Stimulated activated memory B cell treated with anti-CD40 and anti-IgM and Interleukin-4, amounts not matched to agents 10 μg/mL and 1 μg/mL and 100 μg/mL, for 72 hours (primary cell): ENCODE data around the gene EVA1B.
A peak's percentile ranks its signal among the peaks of the same experiment; 100 is the strongest.

Source experiments
- ATAC-seq: fragments of 150-1000 bp; cut with Tn5 transposase; 2 replicates; pipeline ENCODE4 v1.10.0; 2021
- H3K27ac Mint-ChIP-seq: one replicate; pipeline ENCODE4 v1.8.0; 2022; ENCODE audit warnings: mild to moderate bottlenecking, mixed read lengths
- H3K27me3 Mint-ChIP-seq: one replicate; pipeline ENCODE4 v1.8.0; 2022; ENCODE audit warnings: mixed read lengths
- H3K36me3 Mint-ChIP-seq: one replicate; pipeline ENCODE4 v1.8.0; 2022; ENCODE audit warnings: mixed read lengths
- H3K4me1 Mint-ChIP-seq: one replicate; pipeline ENCODE4 v1.8.0; 2022; ENCODE audit warnings: mixed read lengths
- H3K4me3 Mint-ChIP-seq: one replicate; pipeline ENCODE4 v1.8.0; 2022; ENCODE audit warnings: mild to moderate bottlenecking, moderate library complexity, mixed read lengths
- H3K9me3 Mint-ChIP-seq: one replicate; pipeline ENCODE4 v1.8.0; 2022; ENCODE audit warnings: mixed read lengths

The EVA1B gene, protein sequence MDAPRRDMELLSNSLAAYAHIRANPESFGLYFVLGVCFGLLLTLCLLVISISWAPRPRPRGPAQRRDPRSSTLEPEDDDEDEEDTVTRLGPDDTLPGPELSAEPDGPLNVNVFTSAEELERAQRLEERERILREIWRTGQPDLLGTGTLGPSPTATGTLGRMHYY

DNA sequence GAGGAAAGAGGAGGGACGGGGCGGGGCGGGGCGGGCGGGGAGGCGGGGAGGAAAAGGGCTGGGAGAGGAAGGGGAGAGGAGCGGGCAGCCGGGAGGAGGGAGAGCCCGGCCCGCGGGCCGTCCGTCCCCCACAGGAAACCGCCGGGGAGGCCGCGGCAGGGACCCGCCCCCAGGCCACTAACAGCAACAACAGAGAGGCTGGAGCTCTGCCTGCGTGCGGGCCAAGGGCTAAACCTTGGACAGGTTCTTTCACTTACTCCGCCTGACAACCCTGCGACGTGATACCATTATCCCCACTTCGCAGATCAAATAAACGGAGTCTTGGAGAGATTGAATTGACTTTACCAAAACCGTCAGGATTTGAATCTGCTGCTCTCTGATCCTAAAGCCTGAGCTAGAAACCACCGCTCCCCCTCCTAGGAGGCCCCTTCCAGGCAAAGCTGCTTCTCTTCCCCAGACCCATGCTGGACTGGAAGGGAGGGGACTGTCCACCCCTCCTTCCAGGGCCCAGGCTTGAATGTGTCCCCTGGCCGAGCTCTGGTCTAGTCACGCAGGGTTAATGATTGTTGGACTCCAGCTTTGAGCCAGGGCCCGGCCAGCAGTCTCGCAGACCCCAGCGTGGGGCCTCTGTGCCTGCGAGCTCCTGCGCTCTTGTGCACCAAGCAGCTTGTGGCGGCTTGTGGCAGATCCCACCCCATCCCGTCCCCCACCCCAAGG, at the start of gene EVA1B:
TSS of gene EVA1B (minus strand) at position 10 of the 717 bp plus-strand sequence. CDS start 608 bp downstream, outside the sequence.
- H3K27ac Mint-ChIP-seq, result no peak within 1 kb of the TSS
- no peaks in the 10 kb centered on the region for H3K36me3 Mint-ChIP-seq
- H3K9me3 Mint-ChIP-seq, result no peaks in the 10 kb centered on the region
- peaks cover 30% of the 10 kb centered on the region for H3K4me1 Mint-ChIP-seq
- peaks cover 31% of the 10 kb centered on the region for H3K27me3 Mint-ChIP-seq
- peak; percentile 59 for ATAC-seq
- peak within 1 kb of the TSS; percentile 79 for H3K4me3 Mint-ChIP-seq

DNA sequence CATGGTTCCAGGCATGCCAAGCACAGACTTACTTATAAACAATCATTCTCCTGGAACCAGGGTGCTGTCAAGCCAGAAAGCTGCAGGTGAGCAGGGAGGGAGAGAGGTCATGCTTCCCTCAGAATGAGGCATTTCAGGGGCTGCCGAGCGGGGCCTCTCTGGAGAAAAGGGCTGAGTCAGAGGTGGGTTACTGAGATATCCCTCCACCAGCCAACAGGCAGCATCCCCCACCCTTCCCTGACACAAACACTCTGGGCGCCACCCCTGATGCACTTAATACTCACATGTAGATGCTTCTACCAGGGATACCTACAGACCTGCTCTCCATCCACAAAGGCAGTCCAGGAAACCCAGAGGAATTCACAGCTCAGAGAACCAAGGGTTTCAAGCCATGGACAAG, 49.2 kb upstream of the EVA1B start:
- Mint-ChIP-seq H3K36me3 (peaks cover 1% of the 10 kb centered on the region), H3K4me3 (no peak overlapping the region), H3K27me3 (no peaks in the 10 kb centered on the region), H3K9me3 (no peaks in the 10 kb centered on the region), H3K27ac (peak overlapping the region; percentile 97), H3K4me1 (peaks cover 68% of the 10 kb centered on the region)
- ATAC-seq, result no peak

- Mint-ChIP-seq H3K27ac (peak overlapping the region; percentile 26), H3K9me3 (no peaks in the 10 kb centered on the region), H3K4me3 (no peak overlapping the region)
Measured at GRCh38 chr1:36369061-36369861, 45.8 kb upstream of the EVA1B start.

GRCh38 chr1:36367798-36368197, 44.4 kb upstream of the EVA1B start:
- H3K27me3 Mint-ChIP-seq, result no peaks in the 10 kb centered on the region
- no peak overlapping the region for H3K4me3 Mint-ChIP-seq
- no peak for ATAC-seq
- H3K4me1 Mint-ChIP-seq, result peaks cover 69% of the 10 kb centered on the region
- H3K27ac Mint-ChIP-seq, result no peak overlapping the region
- H3K9me3 Mint-ChIP-seq, result no peaks in the 10 kb centered on the region
- H3K36me3 Mint-ChIP-seq, result peaks cover 11% of the 10 kb centered on the region

More at GRCh38 chr1:36369061-36369861, 45.8 kb upstream of the EVA1B start:
- Mint-ChIP-seq H3K4me1 (peaks cover 84% of the 10 kb centered on the region), H3K27me3 (no peaks in the 10 kb centered on the region), H3K36me3 (peaks cover 6% of the 10 kb centered on the region)
- ATAC-seq, result peak; percentile 52

GRCh38 chr1:36367066-36367465, 43.6 kb upstream of the EVA1B start:
- Mint-ChIP-seq H3K9me3 (no peaks in the 10 kb centered on the region), H3K4me1 (peaks cover 62% of the 10 kb centered on the region), H3K27me3 (no peaks in the 10 kb centered on the region), H3K4me3 (no peak overlapping the region), H3K27ac (peak overlapping the region; percentile 59), H3K36me3 (peaks cover 15% of the 10 kb centered on the region)
- ATAC-seq, result no peak

DNA sequence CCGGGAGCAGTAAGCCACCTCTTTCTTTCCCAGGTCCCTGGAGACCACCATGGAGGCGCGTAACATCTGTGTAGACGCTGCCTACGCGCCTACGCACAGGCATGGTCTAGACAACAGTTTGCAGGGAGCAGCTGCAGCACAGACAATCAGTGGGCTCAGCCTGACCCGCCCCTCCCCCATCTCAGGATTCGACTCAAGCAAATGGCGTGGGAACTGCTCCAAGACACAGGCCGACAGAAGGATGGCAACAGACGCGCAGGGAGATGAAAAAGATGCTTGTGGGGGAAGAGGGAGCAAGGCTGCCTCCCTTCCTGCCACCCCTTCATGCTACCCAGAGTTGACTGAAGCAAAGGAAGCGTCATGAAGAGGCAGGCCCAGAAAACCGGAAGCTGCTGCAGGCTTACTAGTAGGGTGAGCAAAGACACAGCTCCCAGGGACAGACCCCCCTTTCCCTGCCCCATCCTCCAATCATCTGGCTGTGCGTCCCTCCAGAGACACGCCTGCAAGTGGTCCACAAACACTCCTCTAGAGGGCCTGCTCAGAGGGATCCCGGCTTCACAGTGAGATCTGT, 42.7 kb upstream of the EVA1B start:
- peaks cover 53% of the 10 kb centered on the region for H3K4me1 Mint-ChIP-seq
- no peak overlapping the region for H3K4me3 Mint-ChIP-seq
- peaks cover 24% of the 10 kb centered on the region for H3K36me3 Mint-ChIP-seq
- H3K9me3 Mint-ChIP-seq, result no peaks in the 10 kb centered on the region
- peak overlapping the region; percentile 59 for H3K27ac Mint-ChIP-seq
- peak; percentile 34 for ATAC-seq
- H3K27me3 Mint-ChIP-seq, result no peaks in the 10 kb centered on the region

- H3K27me3 Mint-ChIP-seq, result no peaks in the 10 kb centered on the region
- H3K27ac Mint-ChIP-seq, result peak overlapping the region; percentile 59
- ATAC-seq, result peak; percentile 56
- H3K4me1 Mint-ChIP-seq, result peaks cover 50% of the 10 kb centered on the region
- no peak overlapping the region for H3K4me3 Mint-ChIP-seq
- H3K36me3 Mint-ChIP-seq, result peaks cover 26% of the 10 kb centered on the region
- no peaks in the 10 kb centered on the region for H3K9me3 Mint-ChIP-seq
Measured at GRCh38 chr1:36365381-36365780, 41.9 kb upstream of the EVA1B start.

GRCh38 chr1:36359911-36360550, 36.6 kb upstream of the EVA1B start:
- Mint-ChIP-seq H3K36me3 (peaks cover 62% of the 10 kb centered on the region), H3K9me3 (no peaks in the 10 kb centered on the region), H3K4me1 (peaks cover 16% of the 10 kb centered on the region), H3K27me3 (no peaks in the 10 kb centered on the region), H3K27ac (peak overlapping the region; percentile 54), H3K4me3 (peak overlapping the region; percentile 0)
- ATAC-seq, result no peak

DNA sequence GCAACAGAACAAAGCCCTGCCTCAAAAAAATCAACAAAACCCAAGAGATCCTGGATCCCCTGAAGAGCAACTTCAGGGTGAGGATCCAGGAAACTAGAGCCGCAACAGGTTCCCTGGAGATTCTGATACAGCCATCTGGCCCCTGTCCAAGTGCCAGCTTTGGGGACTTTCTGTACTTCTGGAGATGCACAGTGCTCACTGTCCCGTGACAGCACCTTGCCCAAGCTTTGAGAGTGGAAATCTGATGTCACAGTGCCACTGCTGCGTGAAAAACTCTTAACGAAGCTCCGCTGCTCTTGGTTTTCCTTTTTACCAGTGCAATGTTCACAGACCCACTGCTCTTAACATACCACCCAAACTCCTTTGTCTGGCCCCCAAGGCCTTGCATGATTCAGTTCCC, 35.9 kb upstream of the EVA1B start:
- no peaks in the 10 kb centered on the region for H3K9me3 Mint-ChIP-seq
- no peak for ATAC-seq
- peaks cover 68% of the 10 kb centered on the region for H3K36me3 Mint-ChIP-seq
- peak overlapping the region; percentile 54 for H3K27ac Mint-ChIP-seq
- no peaks in the 10 kb centered on the region for H3K27me3 Mint-ChIP-seq
- peaks cover 14% of the 10 kb centered on the region for H3K4me1 Mint-ChIP-seq
- peak overlapping the region; percentile 0 for H3K4me3 Mint-ChIP-seq

GRCh38 chr1:36358514-36359084, 35.2 kb upstream of the EVA1B start:
- Mint-ChIP-seq H3K27ac (peak overlapping the region; percentile 54), H3K4me3 (no peak overlapping the region), H3K9me3 (no peaks in the 10 kb centered on the region), H3K4me1 (peaks cover 14% of the 10 kb centered on the region), H3K36me3 (peaks cover 76% of the 10 kb centered on the region), H3K27me3 (no peaks in the 10 kb centered on the region)
- ATAC-seq, result no peak

DNA sequence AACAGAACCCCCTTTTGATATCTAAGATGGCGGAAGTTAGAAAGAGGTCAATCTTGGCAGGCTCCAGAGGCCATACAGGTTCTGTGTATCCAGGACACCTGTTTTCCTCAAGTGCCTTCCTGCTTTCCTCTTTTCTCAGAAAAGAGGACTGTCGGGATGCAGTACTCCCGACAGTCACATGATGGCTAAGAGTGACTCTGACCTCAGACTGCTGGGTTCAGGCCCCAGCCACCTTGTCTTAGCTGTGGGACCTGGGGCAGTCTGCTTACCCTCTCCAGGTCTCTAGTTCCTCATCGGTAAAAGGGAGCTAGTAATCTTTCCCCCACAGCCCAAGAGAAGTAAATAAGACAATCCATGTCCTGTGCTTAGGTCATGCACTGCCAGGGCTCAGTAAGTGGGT, 32.4 kb upstream of the EVA1B start:
- H3K27me3 Mint-ChIP-seq, result no peaks in the 10 kb centered on the region
- no peaks in the 10 kb centered on the region for H3K9me3 Mint-ChIP-seq
- peaks cover 21% of the 10 kb centered on the region for H3K4me1 Mint-ChIP-seq
- H3K27ac Mint-ChIP-seq, result no peak overlapping the region
- no peak overlapping the region for H3K4me3 Mint-ChIP-seq
- ATAC-seq, result no peak
- peaks cover 76% of the 10 kb centered on the region for H3K36me3 Mint-ChIP-seq

DNA sequence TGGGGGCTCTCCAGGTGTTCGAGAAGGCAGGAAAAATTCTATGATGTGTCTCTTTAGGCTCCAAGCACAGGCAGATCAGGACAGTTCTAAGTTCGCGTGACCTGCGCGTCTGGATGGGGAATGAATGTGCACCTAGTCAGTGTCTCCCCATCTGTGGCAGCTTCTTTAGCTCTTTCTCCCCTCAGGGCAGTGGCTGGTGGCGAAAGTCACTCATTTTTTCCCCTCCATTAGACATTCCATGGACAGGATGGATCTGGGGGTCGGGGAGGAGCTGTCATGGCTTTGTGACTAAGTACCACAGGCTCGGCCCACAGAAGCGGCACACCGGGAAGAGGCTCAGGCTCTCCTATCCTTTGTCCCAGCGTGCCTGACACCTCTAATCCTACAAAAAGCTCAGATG, 31.0 kb upstream of the EVA1B start:
- Mint-ChIP-seq H3K27ac (no peak overlapping the region), H3K36me3 (peaks cover 76% of the 10 kb centered on the region), H3K27me3 (no peaks in the 10 kb centered on the region), H3K9me3 (no peaks in the 10 kb centered on the region), H3K4me1 (peaks cover 22% of the 10 kb centered on the region), H3K4me3 (no peak overlapping the region)
- ATAC-seq, result no peak

GRCh38 chr1:36352910-36353878, 29.7 kb upstream of the EVA1B start:
- Mint-ChIP-seq H3K4me3 (no peak overlapping the region), H3K4me1 (peaks cover 19% of the 10 kb centered on the region), H3K27me3 (no peaks in the 10 kb centered on the region), H3K9me3 (no peaks in the 10 kb centered on the region), H3K27ac (no peak overlapping the region), H3K36me3 (peaks cover 69% of the 10 kb centered on the region)
- ATAC-seq, result no peak
